K562 (cell line): ENCODE data around the gene POLD3. TPM values are rescaled to one million over a fixed set of nuclear protein-coding genes. Genes with fewer than 3 reads are reported as not detected.

Experiments
- ATAC-seq: fragments of 200-7000 bp; cut with Tn5 transposase; 3 replicates; pipeline ENCODE4 v1.9.1; 2020; ENCODE audit warnings: moderate library complexity
- BruUV-seq: library from RNA; stranded (reverse); fragments of 400-500 nt; replicated peaks from 2 replicates; lab custom pipeline; 2021; lab: Mats Ljungman, UMichigan
- CTCF ChIA-PET: fragments of 300-600 bp; formaldehyde crosslinking; extraction: SDS; loops from one replicate; lab custom pipeline; 2021; ENCODE audit warnings: low intra/inter-chr PET ratio; lab: Yijun Ruan, JAX
- POLR2A ChIA-PET: fragments of 300-600, 350-650 bp; sonication (Branson Sonifier 250); formaldehyde crosslinking; extraction: SDS; loops from one replicate; lab custom pipeline; 2021; ENCODE audit warnings: antibody characterized with exemption, inconsistent platforms; lab: Yijun Ruan, JAX
- DNase-seq, 4 experiments: peaks; one replicate each; pipeline versions ENCODE4 v3.0.0 to v3.0.0-alpha.2; 2011 to 2018; ENCODE audit warnings: low spot score in 3 of 4, mixed read lengths in 3 of 4; ENCODE audit errors: extremely low read depth in 1 of 4
- FAIRE-seq: peaks from 2 replicates; lab custom pipeline; 2011; peaks lifted over from hg19 to GRCh38; lab: Jason Lieb, UNC
- H2AFZ ChIP-seq: 2 replicates; pipeline ENCODE4 v1.6.0; 2011; ENCODE audit warnings: low read depth, low read length, control low read depth, inconsistent platforms
- H3K27ac ChIP-seq: fragments of 200-600 bp; 3 replicates; pipeline ENCODE4 v1.8.0; 2011; ENCODE audit warnings: low read depth, mild to moderate bottlenecking, control low read depth, inconsistent platforms, low read length, moderate library complexity, mixed read lengths; ENCODE audit errors: extremely low read depth
- H3K27me3 ChIP-seq, 2 experiments: fragments of 300-600 bp in 1 of 2; 2 replicates in 1 of 2; 3 replicates in 1 of 2; pipeline versions ENCODE4 v1.6.0 to v1.8.0; 2011; ENCODE audit warnings: inconsistent platforms in 2 of 2, low read length in 2 of 2, mild to moderate bottlenecking in 1 of 2, mixed read lengths in 1 of 2, moderate library complexity in 1 of 2; ENCODE audit not compliant: control insufficient read depth in 2 of 2, insufficient read depth in 2 of 2
- H3K36me3 ChIP-seq: fragments of 300-600 bp; 3 replicates; pipeline ENCODE4 v1.8.0; 2011; ENCODE audit warnings: mild to moderate bottlenecking, low read length, inconsistent platforms; ENCODE audit not compliant: control insufficient read depth, insufficient read depth
- H3K4me1 ChIP-seq, 2 experiments: fragments of 200-600 bp in 1 of 2; replicated peaks in 1 of 2; 2 replicates in 1 of 2; 3 replicates in 1 of 2; pipeline versions ENCODE4 v1.5.1 to v1.8.0; 2011; ENCODE audit warnings: inconsistent platforms in 2 of 2, low read length in 2 of 2, mild to moderate bottlenecking in 1 of 2, mixed read lengths in 1 of 2, moderate library complexity in 1 of 2; ENCODE audit not compliant: control insufficient read depth in 2 of 2, insufficient read depth in 2 of 2
- H3K4me2 ChIP-seq: 2 replicates; pipeline ENCODE4 v1.6.1; 2011; ENCODE audit warnings: low read length, control low read depth, inconsistent platforms, mixed read lengths; ENCODE audit not compliant: insufficient read depth
- H3K4me3 ChIP-seq: fragments of 200-600 bp; sonication (generic), shearing (Covaris generic); 2 replicates; pipeline ENCODE4 v1.5.1; 2016; ENCODE audit warnings: control low read depth, inconsistent platforms
- H3K79me2 ChIP-seq: fragments of 200-600 bp; 3 replicates; pipeline ENCODE4 v1.8.0; 2011; ENCODE audit warnings: low read length, inconsistent platforms; ENCODE audit not compliant: control insufficient read depth, insufficient read depth
- H3K9ac ChIP-seq, 2 experiments: 2 replicates each; pipeline versions ENCODE4 v1.6.0 to v1.6.1; 2011; ENCODE audit warnings: low read depth in 2 of 2, low read length in 2 of 2, control low read depth in 1 of 2, inconsistent platforms in 1 of 2, mild to moderate bottlenecking in 1 of 2, mixed read lengths in 1 of 2; ENCODE audit not compliant: insufficient read depth in 1 of 2
- H3K9me1 ChIP-seq: one replicate; pipeline ENCODE4 v1.6.0; 2011; ENCODE audit warnings: inconsistent platforms, mild to moderate bottlenecking, low read length, moderate library complexity; ENCODE audit not compliant: control insufficient read depth, insufficient read depth
- H3K9me3 ChIP-seq: replicated peaks from 2 replicates; pipeline ENCODE4 v1.5.1; 2011; ENCODE audit warnings: low read depth, low read length, inconsistent platforms; ENCODE audit not compliant: control insufficient read depth, insufficient read depth
- H4K20me1 ChIP-seq: replicated peaks from 2 replicates; pipeline ENCODE4 v1.6.1; 2011; ENCODE audit warnings: low read length, inconsistent platforms, mixed read lengths; ENCODE audit not compliant: control insufficient read depth, insufficient read depth
- CC2D1A ChIP-seq: fragments of 450-650 bp; IDR thresholded peaks from 2 replicates; pipeline ENCODE4 v1.6.1; 2017; ENCODE audit warnings: mild to moderate bottlenecking
- CTCF ChIP-seq, 3 experiments: IDR thresholded peaks in 2 of 3; conservative IDR thresholded peaks in 1 of 3; 2 replicates each; pipeline ENCODE4 v1.5.1; 2011 to 2012; ENCODE audit warnings: low read length in 3 of 3, mild to moderate bottlenecking in 3 of 3, control low read depth in 2 of 3, improper control_type of control experiment in 1 of 3, inconsistent platforms in 1 of 3, low read depth in 1 of 3, mixed read lengths in 1 of 3, moderate library complexity in 1 of 3; ENCODE audit not compliant: insufficient read depth in 2 of 3
- KAT7 ChIP-seq: sonication (generic); formaldehyde crosslinking; IDR thresholded peaks from 2 replicates; pipeline ENCODE4 v1.8.0; 2022; ENCODE audit warnings: missing genetic modification reagents, mild to moderate bottlenecking, borderline replicate concordance
- PHF20 ChIP-seq: fragments of 450-650 bp; IDR thresholded peaks from 2 replicates; pipeline ENCODE4 v1.6.1; 2018; ENCODE audit not compliant: partially characterized antibody
- RAD21 ChIP-seq, 2 experiments: fragments of 250-450 bp in 1 of 2; fragments of 450-650 bp in 1 of 2; sonication (Bioruptor Pico) in 1 of 2; formaldehyde crosslinking in 1 of 2; IDR thresholded peaks in 1 of 2; conservative IDR thresholded peaks in 1 of 2; 2 replicates each; pipeline versions ENCODE4 v1.4.0 to v1.8.0; 2020 to 2022; ENCODE audit warnings: mild to moderate bottlenecking in 2 of 2, moderate library complexity in 1 of 2
- RBM15 ChIP-seq: fragments of 200-400 bp; formaldehyde crosslinking; IDR thresholded peaks from 2 replicates; pipeline ENCODE4 v1.6.1; 2018; ENCODE audit warnings: mild to moderate bottlenecking, low read length, moderate library complexity; ENCODE audit not compliant: insufficient read depth
- RBM39 ChIP-seq: fragments of 200-400 bp; formaldehyde crosslinking; optimal IDR thresholded peaks from 2 replicates; pipeline ENCODE3; 2018; ENCODE audit warnings: low read depth, low read length
- SAFB2 ChIP-seq: fragments of 200-400 bp; formaldehyde crosslinking; IDR thresholded peaks from 2 replicates; pipeline ENCODE4 v1.6.1; 2018; ENCODE audit warnings: borderline replicate concordance, low read length, low read depth, moderate library complexity; ENCODE audit not compliant: severe bottlenecking
- SMC3 ChIP-seq: conservative IDR thresholded peaks from 2 replicates; pipeline ENCODE4 v1.6.1; 2011; ENCODE audit warnings: low read depth, low read length, improper control_type of control experiment; ENCODE audit not compliant: insufficient read depth
- SRF ChIP-seq, 2 experiments: fragments of 250-450, 450-650 bp in 1 of 2; sonication (Bioruptor Pico) in 1 of 2; sonication (generic) in 1 of 2; formaldehyde crosslinking; IDR thresholded peaks; 2 replicates each; pipeline versions ENCODE4 v1.5.0 to v1.5.1; 2020 to 2022; ENCODE audit warnings: mild to moderate bottlenecking in 1 of 2, missing genetic modification reagents in 1 of 2
- U2AF2 ChIP-seq: fragments of 200-400 bp; formaldehyde crosslinking; optimal IDR thresholded peaks from 2 replicates; pipeline ENCODE3; 2017; ENCODE audit warnings: low read depth, mild to moderate bottlenecking, low read length
- ZC3H4 ChIP-seq: sonication (generic); formaldehyde crosslinking; IDR thresholded peaks from 2 replicates; pipeline ENCODE4 v1.9.0; 2021; ENCODE audit warnings: missing genetic modification reagents, borderline replicate concordance
- WGBS: fragments of 100-300 bp; shearing (Covaris generic); methylation state at CpG from one replicate; pipeline ENCODE4 v1.1.6; 2016; ENCODE audit warnings: low coverage, mixed read lengths; ENCODE audit not compliant: insufficient coverage; ENCODE audit errors: missing lambda C conversion rate; 5-methylcytosine and 5-hydroxymethylcytosine counted together
- in situ Hi-C: fragments of 300-500 bp; cut with MboI; formaldehyde crosslinking; loops from 4 replicates; pipeline ENCODE4 v1.15.0; 2018; ENCODE audit warnings: inconsistent platforms, mixed read lengths
- intact Hi-C: fragments of 100-400 bp; cut with micrococcal nuclease; formaldehyde crosslinking; loops from 2 replicates; pipeline ENCODE4 v1.14.2; 2022
- polyA plus RNA-seq, 8 experiments: library from polyadenylated mRNA; depleted of rRNA in 4 of 8; stranded (reverse) in 5 of 8; unstranded in 3 of 8; fragments of >200 nt; fragmentation: Nextera tagmentation in 2 of 8; fragmentation: Illumina TruSeq in 1 of 8; extraction: Ambion mirVana in 2 of 8; extraction: Trizol in 1 of 8; gene quantifications; 2 replicates each; pipeline versions ENCODE4 v1.2.1 to v1.2.3, GENCODE V29; 2011 to 2014; ENCODE audit warnings: inconsistent platforms in 1 of 8, missing spikeins in 1 of 8
- total RNA-seq, 7 experiments: library from RNA; depleted of rRNA in 6 of 7; stranded (reverse); fragments of >200 nt in 6 of 7; fragmentation: Illumina TruSeq in 2 of 7; extraction: Trizol in 2 of 7; gene quantifications; 2 replicates each; pipeline versions ENCODE4 v1.2.1 to v1.2.3, GENCODE V29; 2011 to 2021; ENCODE audit warnings: low replicate concordance in 1 of 7

Gene POLD3
- total and polyA plus RNA-seq, 9 of the 15 experiments (the other 6 are each of a cell fraction or from before 2014, with no cell fraction given): 10.6 to 40.1 (median 24.6) TPM

GRCh38 chr11:74568028-74568427, 24.4 kb upstream of the POLD3 start (continued):
- TF ChIP-seq U2AF2 (no peak), SAFB2 (no peak)

DNA sequence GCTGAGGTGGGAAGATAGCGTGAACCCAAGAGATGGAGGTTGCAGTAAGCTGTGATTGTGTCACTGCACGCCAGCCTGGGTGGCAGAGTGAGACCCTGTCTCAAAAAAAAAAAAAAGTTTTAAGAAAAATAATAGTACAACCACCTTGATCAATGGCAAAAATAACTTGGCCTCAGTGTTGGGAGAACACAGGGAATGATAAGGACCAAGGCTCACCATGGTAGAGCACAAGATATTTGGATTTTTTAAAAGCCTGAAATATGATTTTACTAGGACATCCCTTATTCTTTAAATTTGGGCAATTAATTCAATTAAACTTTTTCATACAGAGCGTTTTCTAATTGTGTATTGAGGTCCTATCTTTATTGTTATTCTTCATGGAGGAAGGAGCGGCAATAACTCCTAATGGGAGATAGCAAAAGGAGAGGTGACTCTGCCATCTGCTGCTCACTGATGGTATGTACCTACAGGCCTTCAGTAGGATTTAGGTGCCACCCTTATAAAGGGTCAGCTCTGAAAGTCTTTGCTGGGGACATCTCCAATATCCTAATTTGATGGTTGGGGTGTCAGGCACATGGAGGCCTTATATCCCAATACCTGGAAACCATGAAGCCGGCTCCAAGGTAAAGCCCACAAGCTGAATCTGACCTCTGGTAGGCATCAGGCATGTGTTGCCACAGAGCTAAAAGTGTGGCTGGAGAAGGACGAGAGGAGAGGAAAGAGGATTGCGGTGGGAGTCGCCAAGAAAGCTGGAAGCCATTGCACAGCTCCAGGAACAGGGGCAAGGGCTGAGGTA, 21.9 kb upstream of the POLD3 start:
- H3K4me2 ChIP-seq: no peak overlapping the region
- no peaks in the 10 kb centered on the region for H3K9me1 ChIP-seq
- in situ Hi-C loops (no loop called here), intact Hi-C loops (loop anchor here (1.0 to 5.0 kb wide), 3 partner anchors 117 to 308 kb away; no protein-coding TSS in a partner anchor)
- BruUV-seq: no TSS peak
- no peak overlapping the region for H3K27ac ChIP-seq
- FAIRE-seq (peak; percentile 90), DNase-seq (peak; percentile 67 to 74 (median 70)), ATAC-seq (peak; percentile 96)
- WGBS: 10% methylated on average over 7 of the region's 8 CpGs
- no peaks in the 10 kb centered on the region for H3K79me2 ChIP-seq
- ChIA-PET CTCF (interaction anchor here (0.5 to 3.1 kb wide), 12 partner anchors 20 to 1167 kb away, joined by 3 to 43 read pairs (median 3); no protein-coding TSS in a partner anchor), POLR2A (interaction anchor here (0.8 to 1.4 kb wide), 2 partner anchors 30 to 121 kb away, joined by 3 to 5 read pairs; no protein-coding TSS in a partner anchor)
- H3K9ac ChIP-seq: no peak overlapping the region
- no peak overlapping the region for H3K4me3 ChIP-seq
- no peaks in the 10 kb centered on the region for H3K9me3 ChIP-seq
- no peaks in the 10 kb centered on the region for H4K20me1 ChIP-seq
- no peak overlapping the region for H2AFZ ChIP-seq
- H3K27me3 ChIP-seq: peaks cover 12 to 13% of the 10 kb centered on the region in 2 experiments; a peak in 4 of 5 replicates
- H3K4me1 ChIP-seq: no peaks in the 10 kb centered on the region
- H3K36me3 ChIP-seq: no peaks in the 10 kb centered on the region
- TF ChIP-seq RBM15 (no peak), ZC3H4 (CRISPR knock-in tag) (no peak), RBM39 (no peak), RAD21 (CRISPR knock-in tag; conservative IDR thresholded peaks at IDR 0.05 in 1 of 2, IDR thresholded peaks at IDR 0.05 in 1 of 2) (peak; percentile 95 to 98), KAT7 (no peak), PHF20 (no peak), SMC3 (peak; percentile 95), CC2D1A (0 out of 2 replicates have a peak, but pooled peaks have one; percentile 71), SRF (CRISPR knock-in tag; IDR thresholded peaks at IDR 0.05) (peak in 1 of 2 experiments; percentile 44; a peak in 1 of 4 replicates), CTCF (IDR thresholded peaks at IDR 0.05 in 2 of 3, conservative IDR thresholded peaks at IDR 0.05 in 1 of 3; ENCODE audit: insufficient read depth in 2 of 3, low read depth in 1 of 3, low read length in 3 of 3) (peak; percentile 75 to 91 (median 81))
